HG03469 (cell line): ENCODE data around the gene DPM3.
"Not testable (repeated sequence)": the region's sequence is repeated elsewhere in the genome, so short reads cannot be mapped to it uniquely, and the experiment has no call there.

Source experiments
- ATAC-seq: cut with Tn5 transposase; IDR thresholded peaks from one replicate; pipeline ENCODE4 v1.9.1; 2021; ENCODE audit warnings: mild to moderate bottlenecking, moderate library complexity, moderate number of reproducible peaks; ENCODE audit not compliant: unreplicated experiment

Gene DPM3

GRCh38 chr1:155139895-155140629 lies at the start of gene DPM3:
DPM3 (minus strand) TSS chr1:155140531; CDS start chr1:155140240, 291 bp downstream.
- peak; percentile 34 for ATAC-seq

GRCh38 chr1:155189926-155190325 lies 49.6 kb upstream of the DPM3 start:
- ATAC-seq: not testable (repeated sequence)

- no peak for ATAC-seq
These were observed 47.9 kb upstream of the DPM3 start for GRCh38 chr1:155188268-155188667.

- no peak for ATAC-seq
These were observed 47.1 kb upstream of the DPM3 start for GRCh38 chr1:155187456-155187891.

- no peak for ATAC-seq
These were observed 46.6 kb upstream of the DPM3 start for GRCh38 chr1:155186794-155187455.

- ATAC-seq: no peak
These were observed 45.9 kb upstream of the DPM3 start for GRCh38 chr1:155186067-155186793.

GRCh38 chr1:155185783-155186066 lies 45.4 kb upstream of the DPM3 start:
- ATAC-seq: no peak

- no peak for ATAC-seq
These were observed 44.8 kb upstream of the DPM3 start for GRCh38 chr1:155184835-155185782.

- ATAC-seq: no peak
These were observed 44.0 kb upstream of the DPM3 start for GRCh38 chr1:155184351-155184811.

GRCh38 chr1:155183775-155184221 lies 43.5 kb upstream of the DPM3 start:
- ATAC-seq: no peak

- ATAC-seq: no peak
These were observed 41.8 kb upstream of the DPM3 start for GRCh38 chr1:155182052-155182550.

- ATAC-seq: no peak
These were observed 41.2 kb upstream of the DPM3 start for GRCh38 chr1:155181371-155182051.

GRCh38 chr1:155179112-155180031 lies 39.0 kb upstream of the DPM3 start:
- no peak for ATAC-seq

- ATAC-seq: no peak
These were observed 38.2 kb upstream of the DPM3 start for GRCh38 chr1:155178441-155179111.

GRCh38 chr1:155177918-155178281 lies 37.6 kb upstream of the DPM3 start:
- no peak for ATAC-seq

GRCh38 chr1:155177192-155177917 lies 37.0 kb upstream of the DPM3 start:
- ATAC-seq: no peak

- no peak for ATAC-seq
These were observed 36.3 kb upstream of the DPM3 start for GRCh38 chr1:155176544-155177071.
